GM18517 (cell line): ENCODE results near the gene PLD3.
"Not testable (repeated sequence)": the region's sequence is repeated elsewhere in the genome, so short reads cannot be mapped to it uniquely, and the experiment has no call there.

Experiments used
- ATAC-seq: cut with Tn5 transposase; IDR thresholded peaks from one replicate; pipeline ENCODE4 v1.9.1; 2021; ENCODE audit warnings: mild to moderate bottlenecking, moderate library complexity; ENCODE audit not compliant: unreplicated experiment

Gene PLD3

GRCh38 chr19:40387155-40387554, 38.7 kb downstream of the PLD3 start:
- ATAC-seq = no peak

DNA sequence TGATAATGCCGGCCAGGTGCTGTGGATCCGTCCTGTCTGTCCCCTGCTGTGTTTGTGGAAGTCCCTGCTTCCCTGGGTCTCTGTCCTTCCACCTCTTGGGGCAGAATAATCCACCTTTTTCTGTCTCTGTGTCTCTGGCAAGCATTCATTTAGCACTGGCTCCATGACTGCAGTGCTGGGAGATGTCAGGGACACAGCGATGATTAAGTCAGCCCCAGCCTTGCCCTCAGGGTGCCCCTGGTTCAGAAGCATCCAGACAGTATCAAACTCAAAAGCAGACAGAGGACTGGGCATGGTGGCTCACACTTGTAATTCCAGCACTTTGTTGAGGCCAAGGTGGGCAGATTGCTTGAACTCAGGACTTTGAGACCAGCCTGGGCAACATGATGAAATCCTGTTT, 40.0 kb downstream of the PLD3 start:
- no peak for ATAC-seq

GRCh38 chr19:40389404-40390083, 41.0 kb downstream of the PLD3 start:
- no peak for ATAC-seq

- ATAC-seq = no peak
Observed at GRCh38 chr19:40390084-40390742, 41.7 kb downstream of the PLD3 start, which contains the start of gene HIPK4. Gene HIPK4, minus strand, starts transcription at chr19:40390181. Its CDS starts 279 bp downstream, at chr19:40389902.

DNA sequence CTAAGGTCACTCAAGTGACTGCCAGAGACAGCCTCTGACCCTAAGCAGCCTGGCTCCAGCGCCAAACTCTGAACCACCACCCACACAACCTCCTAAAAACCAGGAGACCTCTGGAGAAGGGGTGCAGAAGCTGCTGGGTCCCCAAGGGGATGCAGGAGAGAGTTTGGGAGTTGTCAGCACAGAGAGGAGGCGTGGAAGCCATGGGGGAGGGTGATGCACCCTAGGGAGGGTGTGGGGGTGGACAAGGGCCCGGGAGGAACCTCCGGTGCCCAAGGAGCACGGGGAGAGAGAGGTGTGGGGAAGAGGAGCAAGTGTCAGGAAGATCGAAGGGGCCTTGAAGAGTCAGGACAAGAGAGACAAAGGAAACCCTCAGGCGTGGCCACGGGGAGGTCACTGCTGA, 43.6 kb downstream of the PLD3 start:
- ATAC-seq = no peak

- ATAC-seq = no peak
Observed at GRCh38 chr19:40392894-40393517, 44.5 kb downstream of the PLD3 start.

DNA sequence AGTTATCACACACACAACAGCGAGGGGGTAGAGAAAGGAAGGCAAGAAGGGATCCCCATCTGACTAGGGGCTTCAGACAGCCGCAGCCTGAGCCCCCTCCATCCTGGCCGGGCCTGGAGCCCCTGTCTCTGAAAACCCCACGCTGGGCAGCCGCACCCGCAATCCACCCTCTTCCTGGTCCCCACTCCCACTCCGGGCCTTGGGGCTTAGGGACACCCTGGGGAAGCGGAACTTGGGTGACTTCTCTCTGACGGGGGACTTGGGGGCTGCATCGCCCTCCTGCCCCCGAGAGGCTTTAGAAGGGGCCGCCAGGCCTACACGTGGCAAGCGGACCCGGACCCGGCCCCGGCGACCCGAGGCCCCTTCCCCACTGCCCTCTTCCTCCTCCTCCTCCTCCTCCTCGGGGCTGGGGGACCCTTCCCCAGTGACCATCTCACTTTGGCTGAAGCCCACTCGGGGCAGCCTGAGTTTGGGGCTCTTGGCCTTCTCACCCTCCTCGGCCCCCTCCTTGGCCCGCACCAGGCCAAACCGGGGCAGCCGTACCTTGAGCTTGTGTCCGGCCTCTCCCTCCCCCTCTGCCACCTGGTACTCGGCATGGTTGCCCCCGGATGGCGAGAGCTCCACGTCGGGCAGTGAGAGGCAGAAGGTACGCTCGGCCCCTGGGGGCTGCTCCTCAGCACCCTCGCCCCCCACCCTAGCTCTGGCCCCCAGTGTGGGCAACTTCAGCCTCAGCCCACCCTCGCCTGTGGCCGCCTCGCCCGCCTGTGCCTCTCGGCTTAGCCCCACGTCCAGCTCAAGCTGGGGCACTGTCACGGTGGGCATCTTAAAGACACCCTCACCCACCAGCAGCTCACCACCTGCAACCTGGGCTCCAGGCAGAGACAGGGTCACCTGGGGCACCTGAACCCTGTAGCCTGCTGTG, 45.7 kb downstream of the PLD3 start:
- no peak for ATAC-seq

DNA sequence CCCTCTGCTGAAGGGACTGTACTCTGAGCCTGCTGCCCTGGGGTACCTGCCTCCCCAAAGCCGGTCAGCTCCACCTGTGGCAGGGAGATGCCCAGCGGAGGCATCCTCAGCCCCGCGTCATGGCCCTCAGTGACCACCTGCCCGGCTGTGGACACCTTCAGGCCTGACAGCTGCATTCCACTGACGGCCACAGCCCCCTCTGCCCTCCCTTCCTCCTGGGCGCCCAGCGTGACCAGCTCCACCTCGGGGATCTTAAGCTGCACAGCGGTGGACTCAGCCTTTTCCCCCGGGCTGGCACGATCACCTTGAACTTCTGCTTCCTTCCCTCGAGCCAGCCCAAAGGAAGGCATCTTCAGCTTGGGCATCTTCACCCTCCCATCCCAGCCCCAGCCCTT, 46.3 kb downstream of the PLD3 start:
- ATAC-seq = no peak

- no peak for ATAC-seq
Observed at GRCh38 chr19:40395956-40396355, 47.5 kb downstream of the PLD3 start.

GRCh38 chr19:40396886-40397567, 48.5 kb downstream of the PLD3 start:
- no peak for ATAC-seq

- ATAC-seq = no peak
Observed at GRCh38 chr19:40397568-40397906, 49.0 kb downstream of the PLD3 start.

- no peak for ATAC-seq
Observed at GRCh38 chr19:40398417-40399131, 50.1 kb downstream of the PLD3 start.

DNA sequence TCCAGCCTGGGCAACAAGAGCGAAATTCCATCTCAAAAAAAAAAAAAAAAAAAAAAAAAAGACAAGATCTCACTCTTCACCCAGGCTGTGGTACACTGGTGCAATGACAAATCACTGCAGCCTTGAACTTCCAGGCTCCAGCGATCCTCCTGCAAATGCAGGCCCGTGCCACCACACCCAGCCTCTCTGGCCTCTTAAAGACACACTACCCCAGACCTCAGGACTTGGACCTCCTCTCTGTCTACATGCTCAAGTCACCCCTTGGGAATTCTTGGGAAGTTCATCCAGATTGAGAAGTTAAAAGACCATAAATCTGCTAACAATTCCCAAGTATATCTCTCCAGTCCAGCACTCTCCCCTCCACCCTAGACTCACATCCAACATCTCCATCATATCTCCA, 52.1 kb downstream of the PLD3 start:
- no peak for ATAC-seq

DNA sequence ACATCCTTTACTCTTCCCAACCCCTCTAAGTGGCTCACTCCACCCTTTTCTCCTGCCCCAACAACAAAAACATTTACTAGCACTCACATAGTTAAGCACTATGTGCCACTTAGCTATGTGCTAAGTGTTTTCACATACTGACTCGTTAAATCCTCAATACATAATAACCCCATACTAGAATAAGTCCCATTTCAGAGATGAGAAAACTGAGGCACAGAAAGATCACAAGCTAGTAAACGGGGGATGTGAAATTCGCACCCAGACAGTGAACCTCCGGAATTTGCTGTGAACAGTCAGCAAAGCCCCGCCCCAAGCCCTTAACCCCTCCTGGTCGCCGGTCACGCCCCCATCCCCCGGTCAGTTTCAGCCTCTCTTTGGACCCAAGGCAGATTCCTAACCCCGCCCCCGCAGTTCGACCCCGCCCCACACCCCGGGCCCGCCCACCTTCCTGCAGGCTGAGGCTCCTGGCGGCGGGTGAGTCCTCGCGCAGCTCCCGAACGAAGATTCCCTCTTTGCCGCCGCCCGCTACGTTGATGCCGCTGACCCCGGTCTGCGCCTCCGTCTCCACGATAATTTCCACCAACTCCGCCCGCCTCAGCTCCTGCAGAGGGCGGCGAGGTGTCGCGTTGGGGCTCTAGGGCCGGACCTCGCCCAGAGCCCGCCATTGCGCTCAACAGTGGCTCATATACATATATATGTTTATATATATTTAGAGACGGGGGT, 54.9 kb downstream of the PLD3 start:
- ATAC-seq = peak; percentile 57

DNA sequence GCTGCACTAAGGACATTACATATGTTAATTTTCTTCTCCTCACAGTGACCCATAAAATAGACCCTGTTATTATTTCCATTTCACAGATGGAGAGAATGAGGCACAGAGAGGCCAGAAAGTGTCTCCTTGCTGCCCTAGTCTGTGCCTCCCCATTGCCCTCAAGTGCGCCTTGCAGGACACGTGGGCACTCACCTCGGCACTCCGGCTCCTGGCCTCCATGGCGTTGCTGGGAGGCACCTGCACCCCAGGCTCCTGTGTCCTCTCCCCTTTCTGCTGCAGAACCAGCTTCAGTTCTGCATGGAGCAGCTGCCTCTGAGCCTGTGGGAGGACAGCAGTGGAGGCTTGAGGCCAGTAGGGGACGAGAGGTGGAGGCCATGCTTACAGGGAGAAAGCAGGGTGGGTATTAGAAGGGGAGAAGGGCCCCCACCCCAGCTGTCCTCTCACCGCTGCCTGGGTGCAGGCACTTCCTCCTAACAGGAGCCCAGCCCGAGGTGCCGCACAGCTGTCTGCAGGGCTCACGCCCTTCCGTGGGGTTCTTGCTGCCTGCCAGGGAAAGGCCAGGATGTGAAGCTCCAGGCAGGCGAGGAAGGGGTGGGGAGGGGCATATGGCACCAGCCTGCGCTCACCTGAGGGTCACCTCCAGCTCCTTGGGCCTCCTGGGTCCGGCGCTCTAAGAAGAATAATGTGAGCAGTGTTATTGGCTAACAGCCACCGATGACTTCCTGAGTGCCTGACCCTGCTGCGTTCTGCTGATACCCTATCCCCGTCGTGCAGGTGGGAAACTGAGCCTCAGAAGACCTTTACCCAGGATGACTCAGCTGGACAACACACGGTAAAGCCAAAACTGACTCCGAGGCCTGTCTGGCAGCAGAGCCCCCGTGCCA, 59.5 kb downstream of the PLD3 start:
- ATAC-seq = no peak

- not testable (repeated sequence) for ATAC-seq
Observed at GRCh38 chr19:40408598-40408925, 60.1 kb downstream of the PLD3 start.

DNA sequence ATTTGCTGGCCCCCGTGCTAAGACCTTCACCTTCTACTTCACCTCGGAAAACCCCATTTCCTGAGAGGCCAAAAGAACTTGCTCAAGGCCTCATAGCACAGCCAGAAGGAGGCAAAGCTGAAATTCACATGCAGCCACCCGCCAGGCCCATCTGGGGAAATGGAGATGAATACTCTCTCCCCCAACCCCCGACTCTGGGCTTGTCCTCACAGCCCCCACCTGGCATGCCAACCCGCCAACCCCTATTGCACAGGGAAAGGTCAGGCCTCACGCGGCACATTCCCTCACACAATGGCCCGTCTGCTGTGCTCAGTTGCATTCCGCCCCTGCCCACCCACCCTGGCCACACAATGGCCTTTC, 61.5 kb downstream of the PLD3 start:
- ATAC-seq = no peak

- ATAC-seq = no peak
Observed at GRCh38 chr19:40411125-40411842, 62.8 kb downstream of the PLD3 start.
